K562 (cell line): ENCODE measurements around the gene PPP1R3A. TPM values are rescaled to one million over a fixed set of nuclear protein-coding genes. Genes with fewer than 3 reads are reported as not detected.

Source experiments
- ATAC-seq: fragments of 200-7000 bp; cut with Tn5 transposase; 3 replicates; pipeline ENCODE4 v1.9.1; 2020; ENCODE audit warnings: moderate library complexity
- BruUV-seq: library from RNA; stranded (reverse); fragments of 400-500 nt; replicated peaks from 2 replicates; lab custom pipeline; 2021; lab: Mats Ljungman, UMichigan
- CTCF ChIA-PET: fragments of 300-600 bp; formaldehyde crosslinking; extraction: SDS; loops from one replicate; lab custom pipeline; 2021; ENCODE audit warnings: low intra/inter-chr PET ratio; lab: Yijun Ruan, JAX
- POLR2A ChIA-PET: fragments of 300-600, 350-650 bp; sonication (Branson Sonifier 250); formaldehyde crosslinking; extraction: SDS; loops from one replicate; lab custom pipeline; 2021; ENCODE audit warnings: antibody characterized with exemption, inconsistent platforms; lab: Yijun Ruan, JAX
- DNase-seq, 4 experiments: peaks; one replicate each; pipeline versions ENCODE4 v3.0.0 to v3.0.0-alpha.2; 2011 to 2018; ENCODE audit warnings: low spot score in 3 of 4, mixed read lengths in 3 of 4; ENCODE audit errors: extremely low read depth in 1 of 4
- FAIRE-seq: peaks from 2 replicates; lab custom pipeline; 2011; peaks lifted over from hg19 to GRCh38; lab: Jason Lieb, UNC
- H2AFZ ChIP-seq: 2 replicates; pipeline ENCODE4 v1.6.0; 2011; ENCODE audit warnings: low read depth, low read length, control low read depth, inconsistent platforms
- H3K27ac ChIP-seq: fragments of 200-600 bp; 3 replicates; pipeline ENCODE4 v1.8.0; 2011; ENCODE audit warnings: low read depth, mild to moderate bottlenecking, control low read depth, inconsistent platforms, low read length, moderate library complexity, mixed read lengths; ENCODE audit errors: extremely low read depth
- H3K27me3 ChIP-seq, 2 experiments: fragments of 300-600 bp in 1 of 2; 2 replicates in 1 of 2; 3 replicates in 1 of 2; pipeline versions ENCODE4 v1.6.0 to v1.8.0; 2011; ENCODE audit warnings: inconsistent platforms in 2 of 2, low read length in 2 of 2, mild to moderate bottlenecking in 1 of 2, mixed read lengths in 1 of 2, moderate library complexity in 1 of 2; ENCODE audit not compliant: control insufficient read depth in 2 of 2, insufficient read depth in 2 of 2
- H3K36me3 ChIP-seq: fragments of 300-600 bp; 3 replicates; pipeline ENCODE4 v1.8.0; 2011; ENCODE audit warnings: mild to moderate bottlenecking, low read length, inconsistent platforms; ENCODE audit not compliant: control insufficient read depth, insufficient read depth
- H3K4me1 ChIP-seq, 2 experiments: fragments of 200-600 bp in 1 of 2; replicated peaks in 1 of 2; 2 replicates in 1 of 2; 3 replicates in 1 of 2; pipeline versions ENCODE4 v1.5.1 to v1.8.0; 2011; ENCODE audit warnings: inconsistent platforms in 2 of 2, low read length in 2 of 2, mild to moderate bottlenecking in 1 of 2, mixed read lengths in 1 of 2, moderate library complexity in 1 of 2; ENCODE audit not compliant: control insufficient read depth in 2 of 2, insufficient read depth in 2 of 2
- H3K4me2 ChIP-seq: 2 replicates; pipeline ENCODE4 v1.6.1; 2011; ENCODE audit warnings: low read length, control low read depth, inconsistent platforms, mixed read lengths; ENCODE audit not compliant: insufficient read depth
- H3K4me3 ChIP-seq: fragments of 200-600 bp; sonication (generic), shearing (Covaris generic); 2 replicates; pipeline ENCODE4 v1.5.1; 2016; ENCODE audit warnings: control low read depth, inconsistent platforms
- H3K79me2 ChIP-seq: fragments of 200-600 bp; 3 replicates; pipeline ENCODE4 v1.8.0; 2011; ENCODE audit warnings: low read length, inconsistent platforms; ENCODE audit not compliant: control insufficient read depth, insufficient read depth
- H3K9ac ChIP-seq, 2 experiments: 2 replicates each; pipeline versions ENCODE4 v1.6.0 to v1.6.1; 2011; ENCODE audit warnings: low read depth in 2 of 2, low read length in 2 of 2, control low read depth in 1 of 2, inconsistent platforms in 1 of 2, mild to moderate bottlenecking in 1 of 2, mixed read lengths in 1 of 2; ENCODE audit not compliant: insufficient read depth in 1 of 2
- H3K9me1 ChIP-seq: one replicate; pipeline ENCODE4 v1.6.0; 2011; ENCODE audit warnings: inconsistent platforms, mild to moderate bottlenecking, low read length, moderate library complexity; ENCODE audit not compliant: control insufficient read depth, insufficient read depth
- H3K9me3 ChIP-seq: replicated peaks from 2 replicates; pipeline ENCODE4 v1.5.1; 2011; ENCODE audit warnings: low read depth, low read length, inconsistent platforms; ENCODE audit not compliant: control insufficient read depth, insufficient read depth
- H4K20me1 ChIP-seq: replicated peaks from 2 replicates; pipeline ENCODE4 v1.6.1; 2011; ENCODE audit warnings: low read length, inconsistent platforms, mixed read lengths; ENCODE audit not compliant: control insufficient read depth, insufficient read depth
- C11orf30 ChIP-seq: fragments of 450-650 bp; IDR thresholded peaks from 2 replicates; pipeline ENCODE4 v1.6.1; 2016; ENCODE audit warnings: low read depth, mild to moderate bottlenecking
- CBX8 ChIP-seq: fragments of 200-600 bp; sonication (generic); IDR thresholded peaks from 2 replicates; pipeline ENCODE4 v1.6.1; 2012; ENCODE audit warnings: borderline replicate concordance, mixed run types, low read depth, mild to moderate bottlenecking, moderate library complexity, mixed read lengths, low read length, control low read depth, inconsistent platforms; ENCODE audit not compliant: poor library complexity, severe bottlenecking; ENCODE audit errors: extremely low read depth
- CEBPB ChIP-seq: fragments of 450-650 bp; IDR thresholded peaks from 2 replicates; pipeline ENCODE4 v1.6.1; 2016; ENCODE audit warnings: missing genetic modification characterization, missing compliant biosample characterization
- GTF2F1 ChIP-seq: IDR thresholded peaks from 2 replicates; pipeline ENCODE4 v1.6.1; 2011; ENCODE audit warnings: low read depth, low read length, improper control_type of control experiment
- MAFK ChIP-seq: IDR thresholded peaks from 2 replicates; pipeline ENCODE4 v1.6.1; 2011; ENCODE audit warnings: low read length, improper control_type of control experiment
- MCM7 ChIP-seq, 2 experiments: fragments of 450-650 bp; IDR thresholded peaks; 2 replicates each; pipeline ENCODE4 v1.6.1; 2016 to 2018
- PHB2 ChIP-seq: fragments of 450-650 bp; IDR thresholded peaks from 2 replicates; pipeline ENCODE4 v1.6.1; 2017; ENCODE audit warnings: low read depth
- PHF20 ChIP-seq: fragments of 450-650 bp; IDR thresholded peaks from 2 replicates; pipeline ENCODE4 v1.6.1; 2018; ENCODE audit not compliant: partially characterized antibody
- POLR2B ChIP-seq: fragments of 450-650 bp; IDR thresholded peaks from 2 replicates; pipeline ENCODE4 v1.6.1; 2018; ENCODE audit warnings: low read depth; ENCODE audit not compliant: partially characterized antibody
- POLR2G ChIP-seq: fragments of 200-400 bp; formaldehyde crosslinking; IDR thresholded peaks from 2 replicates; pipeline ENCODE4 v1.6.1; 2017; ENCODE audit warnings: low read depth, mild to moderate bottlenecking, antibody characterized with exemption, low read length, moderate library complexity
- SAP30 ChIP-seq: fragments of 200-600 bp; sonication (generic); IDR thresholded peaks from 2 replicates; pipeline ENCODE4 v1.6.1; 2012; ENCODE audit warnings: borderline replicate concordance, low read depth, mild to moderate bottlenecking, moderate library complexity, low read length, control low read depth, inconsistent platforms; ENCODE audit not compliant: insufficient read depth, poor library complexity, severe bottlenecking
- TAF15 ChIP-seq: fragments of 200-400 bp; formaldehyde crosslinking; IDR thresholded peaks from 2 replicates; pipeline ENCODE4 v1.6.1; 2017; ENCODE audit warnings: mild to moderate bottlenecking, low read depth, low read length, moderate library complexity
- YY1 ChIP-seq, 3 experiments: IDR thresholded peaks; 2 replicates each; pipeline ENCODE4 v1.6.1; 2011; ENCODE audit warnings: low read length in 2 of 3, mild to moderate bottlenecking in 2 of 3, moderate library complexity in 2 of 3, borderline replicate concordance in 1 of 3, control low read depth in 1 of 3, low read depth in 1 of 3; ENCODE audit not compliant: insufficient read depth in 3 of 3, insufficient replicate concordance in 2 of 3, control insufficient read depth in 1 of 3, insufficient read length in 1 of 3; ENCODE audit errors: extremely low read depth in 1 of 3
- ZKSCAN8 ChIP-seq: fragments of 200-800 bp; sonication (Bioruptor generic); IDR thresholded peaks from 2 replicates; pipeline ENCODE4 v1.6.1; 2016; ENCODE audit warnings: missing genetic modification characterization, missing compliant biosample characterization
- ZNF444 ChIP-seq: fragments of 250-450 bp; sonication (Bioruptor Pico); IDR thresholded peaks from 2 replicates; pipeline ENCODE4 v1.4.0; 2020; ENCODE audit warnings: mild to moderate bottlenecking, moderate library complexity
- WGBS: fragments of 100-300 bp; shearing (Covaris generic); methylation state at CpG from one replicate; pipeline ENCODE4 v1.1.6; 2016; ENCODE audit warnings: low coverage, mixed read lengths; ENCODE audit not compliant: insufficient coverage; ENCODE audit errors: missing lambda C conversion rate; 5-methylcytosine and 5-hydroxymethylcytosine counted together
- in situ Hi-C: fragments of 300-500 bp; cut with MboI; formaldehyde crosslinking; loops from 4 replicates; pipeline ENCODE4 v1.15.0; 2018; ENCODE audit warnings: inconsistent platforms, mixed read lengths
- intact Hi-C: fragments of 100-400 bp; cut with micrococcal nuclease; formaldehyde crosslinking; loops from 2 replicates; pipeline ENCODE4 v1.14.2; 2022
- polyA plus RNA-seq, 8 experiments: library from polyadenylated mRNA; depleted of rRNA in 4 of 8; stranded (reverse) in 5 of 8; unstranded in 3 of 8; fragments of >200 nt; fragmentation: Nextera tagmentation in 2 of 8; fragmentation: Illumina TruSeq in 1 of 8; extraction: Ambion mirVana in 2 of 8; extraction: Trizol in 1 of 8; gene quantifications; 2 replicates each; pipeline versions ENCODE4 v1.2.1 to v1.2.3, GENCODE V29; 2011 to 2014; ENCODE audit warnings: inconsistent platforms in 1 of 8, missing spikeins in 1 of 8
- total RNA-seq, 7 experiments: library from RNA; depleted of rRNA in 6 of 7; stranded (reverse); fragments of >200 nt in 6 of 7; fragmentation: Illumina TruSeq in 2 of 7; extraction: Trizol in 2 of 7; gene quantifications; 2 replicates each; pipeline versions ENCODE4 v1.2.1 to v1.2.3, GENCODE V29; 2011 to 2021; ENCODE audit warnings: low replicate concordance in 1 of 7
- TF ChIP-seq, protein P1 (sequence below): fragments of 250-450 bp; sonication (Bioruptor Pico); IDR thresholded peaks from 2 replicates; pipeline ENCODE4 v1.8.0; 2021; ENCODE audit warnings: moderate library complexity, mild to moderate bottlenecking, inconsistent platforms

The PPP1R3A gene
- total and polyA plus RNA-seq, 9 of the 15 experiments (the other 6 are each of a cell fraction or from before 2014, with no cell fraction given) = 0.01 to 0.03 TPM; not detected in 7

DNA sequence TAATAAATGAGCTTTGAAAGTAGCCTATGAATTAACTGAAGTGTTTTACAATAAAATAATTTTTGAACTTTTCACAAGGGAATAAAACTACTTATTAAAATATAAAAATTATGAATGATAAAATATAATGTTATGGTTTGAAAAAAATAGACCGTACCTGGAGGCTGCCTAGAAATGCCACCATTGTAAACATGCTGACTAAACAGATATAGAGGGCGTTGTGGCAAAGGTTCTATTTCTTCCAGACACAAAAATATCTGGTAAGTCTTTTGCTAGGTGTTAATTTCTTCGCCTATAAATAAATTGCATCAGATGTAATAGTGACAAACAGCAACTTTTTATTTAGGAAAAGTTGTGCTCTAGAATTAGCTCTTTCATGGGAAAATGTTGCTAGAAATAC lies 11.2 kb downstream of the PPP1R3A start:
- CTCF ChIA-PET = no interaction called here
- H3K27me3 ChIP-seq = no peaks in the 10 kb centered on the region
- no peak overlapping the region for H2AFZ ChIP-seq
- no peak overlapping the region for H3K4me2 ChIP-seq
- no peak overlapping the region for H3K9ac ChIP-seq
- H3K36me3 ChIP-seq = no peaks in the 10 kb centered on the region
- no peaks in the 10 kb centered on the region for H3K9me1 ChIP-seq
- intact Hi-C loops = no loop called here
- ATAC-seq (no peak), FAIRE-seq (no peak), DNase-seq (no peak)
- H4K20me1 ChIP-seq = no peaks in the 10 kb centered on the region
- in situ Hi-C loops = no loop called here
- no peak overlapping the region for H3K4me3 ChIP-seq
- no peak overlapping the region for H3K27ac ChIP-seq
- no peaks in the 10 kb centered on the region for H3K79me2 ChIP-seq
- no peaks in the 10 kb centered on the region for H3K9me3 ChIP-seq
- no peaks in the 10 kb centered on the region for H3K4me1 ChIP-seq
- no TSS peak for BruUV-seq
- POLR2A ChIA-PET = no interaction called here
- WGBS = 3% methylated on average over 3 of the region's 3 CpGs
- TF ChIP-seq PHF20 (no peak), GTF2F1 (no peak), POLR2B (no peak), MCM7 (IDR thresholded peaks at IDR 0.05) (no peak), CEBPB (tag) (no peak), SAP30 (no peak), TAF15 (no peak), MAFK (peak; percentile 45), POLR2G (no peak), CBX8 (no peak), PHB2 (no peak), ZNF444 (CRISPR knock-in tag) (no peak), YY1 (IDR thresholded peaks at IDR 0.05; ENCODE audit: borderline replicate concordance in 1 of 3, control insufficient read depth in 1 of 3, extremely low read depth in 1 of 3, insufficient read depth in 3 of 3, insufficient read length in 1 of 3, insufficient replicate concordance in 2 of 3, low read depth in 1 of 3, low read length in 2 of 3) (no peak), ZKSCAN8 (CRISPR knock-in tag) (no peak), C11orf30 (peak; percentile 32; the same call in 1 of the 2 replicates)
- TF ChIP-seq, protein P1, sequence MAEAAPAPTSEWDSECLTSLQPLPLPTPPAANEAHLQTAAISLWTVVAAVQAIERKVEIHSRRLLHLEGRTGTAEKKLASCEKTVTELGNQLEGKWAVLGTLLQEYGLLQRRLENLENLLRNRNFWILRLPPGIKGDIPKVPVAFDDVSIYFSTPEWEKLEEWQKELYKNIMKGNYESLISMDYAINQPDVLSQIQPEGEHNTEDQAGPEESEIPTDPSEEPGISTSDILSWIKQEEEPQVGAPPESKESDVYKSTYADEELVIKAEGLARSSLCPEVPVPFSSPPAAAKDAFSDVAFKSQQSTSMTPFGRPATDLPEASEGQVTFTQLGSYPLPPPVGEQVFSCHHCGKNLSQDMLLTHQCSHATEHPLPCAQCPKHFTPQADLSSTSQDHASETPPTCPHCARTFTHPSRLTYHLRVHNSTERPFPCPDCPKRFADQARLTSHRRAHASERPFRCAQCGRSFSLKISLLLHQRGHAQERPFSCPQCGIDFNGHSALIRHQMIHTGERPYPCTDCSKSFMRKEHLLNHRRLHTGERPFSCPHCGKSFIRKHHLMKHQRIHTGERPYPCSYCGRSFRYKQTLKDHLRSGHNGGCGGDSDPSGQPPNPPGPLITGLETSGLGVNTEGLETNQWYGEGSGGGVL (CRISPR knock-in tag) = no peak
